NCI-H2196 (cell line): ENCODE measurements around the gene ARL13B.

Experiments used
- DNase-seq: peaks from one replicate; lab custom pipeline; 2025; ENCODE audit not compliant: unreplicated experiment; lab: John Stamatoyannopoulos, UW

Gene ARL13B

DNA sequence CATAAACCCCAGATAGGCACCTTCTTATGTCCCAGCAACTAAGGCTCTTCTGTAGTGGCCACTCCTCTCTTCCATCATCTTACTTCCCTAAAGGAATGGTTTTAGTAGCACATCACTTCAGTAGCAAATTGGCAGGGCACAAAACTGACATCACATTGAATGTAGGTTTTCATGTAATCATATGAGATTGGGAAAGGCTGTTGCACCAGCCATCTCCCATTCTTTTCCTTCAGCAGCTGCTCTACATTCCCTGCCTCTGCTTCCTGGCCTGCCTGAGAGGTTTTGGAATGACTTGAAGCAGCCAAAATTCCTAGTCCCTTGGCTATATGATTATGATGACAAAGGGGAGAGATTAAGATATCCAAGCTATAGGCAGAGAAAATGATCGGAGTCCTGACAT, 119.4 kb downstream of the ARL13B start:
- no peak for DNase-seq

- no peak for DNase-seq
Measured at GRCh38 chr3:94101860-94102259, 121.9 kb downstream of the ARL13B start.
